H7 (cell line): ENCODE measurements around the gene KCNIP4. TPM values are rescaled to one million over a fixed set of nuclear protein-coding genes. Genes with fewer than 3 reads are reported as not detected.

Experiments
- DNase-seq: peaks from one replicate; pipeline ENCODE4 v3.0.0; 2012
- H3K27me3 ChIP-seq: 2 replicates; pipeline ENCODE4 v1.6.0; 2011; ENCODE audit warnings: mild to moderate bottlenecking, low read length; ENCODE audit not compliant: control insufficient read depth, insufficient read depth
- H3K36me3 ChIP-seq: replicated peaks from 2 replicates; pipeline ENCODE4 v1.5.1; 2011; ENCODE audit warnings: low read length; ENCODE audit not compliant: control insufficient read depth, insufficient read depth
- H3K4me3 ChIP-seq: 2 replicates; pipeline ENCODE4 v1.5.1; 2011; ENCODE audit warnings: low read depth, mild to moderate bottlenecking, control low read depth, low read length, moderate library complexity; ENCODE audit not compliant: insufficient read depth
- total RNA-seq: library from RNA; depleted of rRNA; stranded (reverse); fragments of >200 nt; shearing (Covaris generic); gene quantifications from 2 replicates; pipeline ENCODE4 v1.2.3, GENCODE V29; 2014

KCNIP4 gene
- total RNA-seq, 1 experiment from 2014 or later: not detected

- Histone ChIP-seq H3K4me3 (no peak overlapping the region), H3K36me3 (no peaks in the 10 kb centered on the region), H3K27me3 (no peaks in the 10 kb centered on the region)
- no peak for DNase-seq
Measured at GRCh38 chr4:20954541-20954940, 994.0 kb downstream of the KCNIP4 start.

- Histone ChIP-seq H3K4me3 (no peak overlapping the region), H3K27me3 (no peaks in the 10 kb centered on the region), H3K36me3 (no peaks in the 10 kb centered on the region)
- no peak for DNase-seq
Measured at GRCh38 chr4:20944961-20945360, 1003.6 kb downstream of the KCNIP4 start.

DNA sequence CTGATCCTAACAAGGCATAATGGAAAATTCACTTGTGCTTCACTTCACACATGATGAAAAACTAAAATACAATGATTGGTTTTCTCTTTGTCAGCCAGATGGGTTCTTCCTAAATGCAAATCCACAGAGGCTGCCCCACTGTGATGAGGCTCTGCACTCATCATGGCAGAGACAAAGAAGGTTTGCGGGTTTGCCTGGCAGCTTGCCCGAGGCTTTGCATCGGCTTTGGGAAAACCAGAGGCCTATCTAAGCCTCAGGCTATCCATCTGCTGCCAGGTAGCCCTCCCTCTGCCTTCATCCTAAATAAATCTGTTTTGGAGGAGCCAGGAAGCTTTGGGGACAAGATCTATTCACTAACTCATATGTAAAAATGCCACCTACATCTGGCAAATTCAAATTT lies 1004.1 kb downstream of the KCNIP4 start:
- no peak overlapping the region for H3K4me3 ChIP-seq
- no peaks in the 10 kb centered on the region for H3K27me3 ChIP-seq
- no peaks in the 10 kb centered on the region for H3K36me3 ChIP-seq
- DNase-seq: no peak

DNA sequence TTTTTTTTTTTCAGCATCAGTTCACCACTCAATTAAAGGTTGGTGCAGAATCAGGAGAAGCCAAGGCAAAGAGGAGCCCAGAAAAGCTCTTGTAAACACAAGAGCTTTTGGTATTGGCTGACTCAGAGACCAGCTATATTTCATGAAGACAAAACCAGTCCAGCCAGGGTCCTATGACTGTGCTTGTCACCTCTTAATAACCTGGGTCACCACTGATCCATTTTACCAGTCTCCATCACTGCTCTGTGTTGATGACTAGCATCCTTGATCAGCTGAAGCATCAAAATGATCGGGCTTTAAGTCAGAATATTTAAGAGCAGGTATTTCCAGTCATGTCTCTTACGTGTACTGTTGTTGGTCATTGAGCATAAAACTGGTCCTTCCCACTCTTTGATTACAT lies 1010.4 kb downstream of the KCNIP4 start:
- H3K4me3 ChIP-seq: no peak overlapping the region
- H3K36me3 ChIP-seq: no peaks in the 10 kb centered on the region
- no peak for DNase-seq
- no peaks in the 10 kb centered on the region for H3K27me3 ChIP-seq

GRCh38 chr4:20926529-20926928 lies 1022.0 kb downstream of the KCNIP4 start:
- Histone ChIP-seq H3K27me3 (no peaks in the 10 kb centered on the region), H3K36me3 (no peaks in the 10 kb centered on the region), H3K4me3 (no peak overlapping the region)
- DNase-seq: no peak

GRCh38 chr4:20925176-20925575 lies 1023.4 kb downstream of the KCNIP4 start:
- no peak for DNase-seq
- H3K36me3 ChIP-seq: no peaks in the 10 kb centered on the region
- no peaks in the 10 kb centered on the region for H3K27me3 ChIP-seq
- no peak overlapping the region for H3K4me3 ChIP-seq

GRCh38 chr4:20922962-20923361 lies 1025.6 kb downstream of the KCNIP4 start:
- no peak overlapping the region for H3K4me3 ChIP-seq
- no peaks in the 10 kb centered on the region for H3K27me3 ChIP-seq
- no peaks in the 10 kb centered on the region for H3K36me3 ChIP-seq
- DNase-seq: no peak

- DNase-seq: no peak
- no peaks in the 10 kb centered on the region for H3K27me3 ChIP-seq
- H3K36me3 ChIP-seq: no peaks in the 10 kb centered on the region
- H3K4me3 ChIP-seq: no peak overlapping the region
Measured at GRCh38 chr4:20916106-20916505, 1032.5 kb downstream of the KCNIP4 start.

DNA sequence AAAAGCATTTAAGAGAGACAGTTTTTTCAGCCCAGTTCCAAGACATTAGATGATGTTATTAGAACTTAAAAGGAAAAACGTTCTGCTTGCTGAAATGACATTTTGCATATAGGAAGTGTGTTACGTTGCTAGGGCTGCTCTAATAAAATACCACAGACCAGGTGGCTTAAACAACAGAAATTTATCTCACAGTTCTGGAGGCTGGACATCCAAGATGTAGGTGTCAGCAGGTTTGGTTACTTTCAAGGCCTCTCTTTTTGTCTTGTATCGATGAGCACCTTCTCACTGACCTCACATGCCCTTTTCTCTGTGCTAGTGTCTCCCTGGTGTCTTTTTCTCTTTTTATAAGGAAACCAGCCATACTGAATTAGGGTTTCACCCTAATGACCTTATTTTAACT lies 1043.6 kb downstream of the KCNIP4 start:
- no peaks in the 10 kb centered on the region for H3K27me3 ChIP-seq
- no peak for DNase-seq
- no peak overlapping the region for H3K4me3 ChIP-seq
- no peaks in the 10 kb centered on the region for H3K36me3 ChIP-seq

GRCh38 chr4:20901851-20902250 lies 1046.7 kb downstream of the KCNIP4 start:
- Histone ChIP-seq H3K27me3 (no peaks in the 10 kb centered on the region), H3K4me3 (no peak overlapping the region), H3K36me3 (no peaks in the 10 kb centered on the region)
- no peak for DNase-seq

DNA sequence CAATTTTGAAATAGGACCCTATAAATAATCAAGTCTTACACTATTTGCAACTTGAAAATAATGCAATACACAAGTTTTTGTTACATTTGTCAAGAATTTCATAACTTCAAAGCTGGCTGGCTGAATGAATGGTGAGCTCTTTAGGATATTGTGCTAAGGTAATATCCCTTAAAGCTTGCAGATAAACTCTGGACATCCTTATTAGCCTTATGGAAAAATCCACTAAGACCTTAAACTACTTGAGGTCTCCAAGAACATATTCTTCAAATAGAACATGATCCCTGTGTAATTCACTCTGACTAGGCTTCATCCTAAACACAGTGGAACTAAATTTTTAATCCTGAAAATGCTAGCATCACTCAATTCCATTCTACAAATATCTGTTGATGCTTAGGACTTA lies 1049.0 kb downstream of the KCNIP4 start:
- no peak for DNase-seq
- H3K4me3 ChIP-seq: no peak overlapping the region

GRCh38 chr4:20895988-20896387 lies 1052.6 kb downstream of the KCNIP4 start:
- no peak for DNase-seq
- Histone ChIP-seq H3K27me3 (no peaks in the 10 kb centered on the region), H3K36me3 (no peaks in the 10 kb centered on the region), H3K4me3 (no peak overlapping the region)

More for the DNA sequence above, 1049.0 kb downstream of the KCNIP4 start:
- no peaks in the 10 kb centered on the region for H3K36me3 ChIP-seq
- H3K27me3 ChIP-seq: no peaks in the 10 kb centered on the region

DNA sequence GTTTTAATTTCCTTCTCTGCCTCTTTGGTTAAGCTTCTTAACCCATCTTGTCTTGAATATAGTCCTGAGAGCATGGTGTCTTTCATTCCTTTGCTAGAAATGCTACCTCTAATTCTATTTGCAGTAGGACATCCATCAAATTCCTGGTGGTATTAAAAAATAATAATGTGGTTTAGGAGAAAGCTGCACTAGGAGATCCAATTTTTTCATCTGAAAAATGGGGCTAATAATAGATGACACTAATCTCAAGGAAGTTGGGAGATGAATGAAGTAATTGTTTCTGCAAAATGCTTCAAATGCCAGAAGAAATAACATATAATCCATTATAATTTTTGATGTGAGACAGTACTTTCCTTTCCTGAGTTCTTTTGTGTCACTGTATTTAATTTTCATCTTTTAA lies 1053.4 kb downstream of the KCNIP4 start:
- no peak overlapping the region for H3K4me3 ChIP-seq
- no peaks in the 10 kb centered on the region for H3K27me3 ChIP-seq
- H3K36me3 ChIP-seq: no peaks in the 10 kb centered on the region
- DNase-seq: no peak

GRCh38 chr4:20890761-20891160 lies 1057.8 kb downstream of the KCNIP4 start:
- DNase-seq: no peak
- Histone ChIP-seq H3K36me3 (no peaks in the 10 kb centered on the region), H3K27me3 (no peaks in the 10 kb centered on the region), H3K4me3 (no peak overlapping the region)

- Histone ChIP-seq H3K27me3 (no peaks in the 10 kb centered on the region), H3K4me3 (no peak overlapping the region), H3K36me3 (no peaks in the 10 kb centered on the region)
- no peak for DNase-seq
Measured at GRCh38 chr4:20889901-20890300, 1058.7 kb downstream of the KCNIP4 start.

GRCh38 chr4:20883677-20884076 lies 1064.9 kb downstream of the KCNIP4 start:
- no peaks in the 10 kb centered on the region for H3K36me3 ChIP-seq
- no peaks in the 10 kb centered on the region for H3K27me3 ChIP-seq

More at GRCh38 chr4:20883677-20884076, 1064.9 kb downstream of the KCNIP4 start:
- no peak for DNase-seq
- no peak overlapping the region for H3K4me3 ChIP-seq
